Activated T-helper 1 cell treated with anti-CD3 and anti-CD28 coated beads, Interleukin-12 subunit alpha, Interleukin-12 subunit beta, Interleukin-2, Interleukin-4 antibody, amounts not matched to agents 30 ng/mL and 10 ng/mL and 1 ng/mL, durations not matched to agents 14 hours and 24 hours and 36 hours (primary cell): ENCODE results near the gene TAF9. TPM values are rescaled to one million over a fixed set of nuclear protein-coding genes. Genes with fewer than 3 reads are reported as not detected.
"Not testable (repeated sequence)": the region's sequence is repeated elsewhere in the genome, so short reads cannot be mapped to it uniquely, and the experiment has no call there.

ENCODE experiments used
- DNase-seq: peaks from one replicate; pipeline ENCODE4 v3.0.0; 2021; ENCODE audit warnings: low spot score
- H3K27ac Mint-ChIP-seq: one replicate; pipeline ENCODE4 v1.8.0; 2021; ENCODE audit warnings: mild to moderate bottlenecking, mixed read lengths
- H3K27me3 Mint-ChIP-seq: one replicate; pipeline ENCODE4 v1.8.0; 2022; ENCODE audit warnings: mild to moderate bottlenecking, moderate library complexity, mixed read lengths; ENCODE audit not compliant: insufficient read depth
- H3K36me3 Mint-ChIP-seq: one replicate; pipeline ENCODE4 v1.8.0; 2021; ENCODE audit warnings: low read depth, mixed read lengths
- H3K4me1 Mint-ChIP-seq: one replicate; pipeline ENCODE4 v1.8.0; 2021; ENCODE audit warnings: low read depth, mixed read lengths
- H3K4me3 Mint-ChIP-seq: one replicate; pipeline ENCODE4 v1.8.0; 2021; ENCODE audit warnings: mild to moderate bottlenecking, moderate library complexity, mixed read lengths
- H3K9me3 Mint-ChIP-seq: one replicate; pipeline ENCODE4 v1.8.0; 2021; ENCODE audit warnings: mixed read lengths
- intact Hi-C: fragments of 100-400 bp; cut with micrococcal nuclease; formaldehyde crosslinking; loops from one replicate; pipeline ENCODE4 v1.15.1; 2024
- total RNA-seq: library from RNA; stranded (reverse); gene quantifications from 2 replicates; pipeline ENCODE4 v1.2.3, GENCODE V29; 2022

The TAF9 gene
- total RNA-seq, 1 donor from 2014 or later, result 65.0 TPM

DNA sequence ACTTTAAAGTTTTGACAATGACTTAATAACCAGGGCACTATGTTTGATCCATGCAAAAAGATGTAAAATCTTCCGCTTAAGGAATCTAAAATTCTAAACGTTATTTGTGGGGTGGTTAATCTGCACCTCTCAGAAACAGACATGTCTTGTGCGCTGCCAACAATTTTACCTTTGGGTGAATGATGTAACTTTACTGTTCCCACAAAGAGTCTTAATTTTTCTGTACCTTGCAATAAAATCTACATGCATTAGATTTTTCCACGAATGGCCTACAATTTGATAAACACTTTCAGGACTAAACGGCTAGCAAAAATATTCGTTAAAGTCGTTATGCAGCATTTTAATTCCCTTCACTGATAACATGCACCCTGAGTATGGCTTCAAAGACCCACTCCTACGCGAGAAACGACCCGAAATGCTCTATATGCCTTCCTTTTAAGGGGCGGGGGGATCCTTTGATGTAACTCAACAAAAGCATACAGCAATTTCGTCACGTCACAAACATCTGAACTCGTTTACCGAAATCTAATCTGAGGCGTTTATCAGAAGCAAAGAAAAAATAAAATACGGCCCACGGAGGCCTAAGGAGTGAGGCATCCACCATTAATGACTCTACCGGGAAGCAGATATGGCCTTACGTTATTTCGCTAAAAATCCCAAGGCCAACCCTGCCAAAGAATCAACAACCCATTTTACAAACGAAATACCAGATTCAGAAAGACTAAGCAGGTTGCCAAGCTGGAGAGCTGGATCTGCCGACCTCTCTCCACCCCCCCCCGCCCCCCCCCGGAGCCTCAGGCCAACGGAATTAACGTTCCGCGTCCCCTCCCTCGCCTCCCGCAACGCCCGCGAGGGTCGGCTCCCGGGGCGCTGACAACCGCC is 621 bp downstream of the TAF9 start:
- Mint-ChIP-seq H3K27me3 (no peaks in the 10 kb centered on the region), H3K4me3 (peak overlapping the region; percentile 98), H3K27ac (peak overlapping the region; percentile 98), H3K36me3 (peaks cover 22% of the 10 kb centered on the region), H3K4me1 (peaks cover 36% of the 10 kb centered on the region), H3K9me3 (no peaks in the 10 kb centered on the region)
- DNase-seq, result no peak
- intact Hi-C loops, result loop anchor here (1.0 to 2.0 kb wide), 7 partner anchors 36 to 326 kb away; partner anchors contain the start of genes CCDC125, CCNB1, CDK7 and CENPH

DNA sequence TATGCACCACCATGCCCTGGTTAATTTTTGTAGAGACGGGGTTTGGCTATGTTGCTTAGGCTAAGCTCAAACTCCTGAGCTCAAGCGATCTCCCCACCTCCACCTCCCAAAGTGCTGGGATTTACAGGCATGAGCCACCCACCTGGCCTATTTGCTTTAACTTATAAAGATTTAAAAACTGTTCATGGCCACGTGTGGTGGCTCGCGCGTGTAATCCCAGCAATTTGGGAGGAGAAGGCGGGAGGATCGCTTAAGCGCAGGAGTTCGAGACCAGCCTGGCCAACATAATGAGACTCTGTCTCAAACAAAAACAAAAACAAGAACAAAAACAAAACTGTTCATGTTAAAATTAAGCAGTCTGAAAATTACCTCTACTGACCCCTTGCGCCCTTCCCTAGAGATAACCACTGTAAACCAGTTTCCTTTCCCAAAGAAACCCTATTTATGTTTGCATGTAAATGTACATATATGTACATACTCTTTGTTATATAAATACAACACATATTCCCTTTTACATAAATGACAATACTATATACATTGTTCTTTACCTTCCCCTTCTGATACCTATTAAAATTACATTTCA is 1.5 kb downstream of the TAF9 start:
- no peaks in the 10 kb centered on the region for H3K27me3 Mint-ChIP-seq
- intact Hi-C loops, result loop anchor here (2.0 kb wide), 1 partner anchor 325 kb away; no protein-coding TSS in a partner anchor
- H3K4me3 Mint-ChIP-seq, result peak overlapping the region; percentile 98
- H3K4me1 Mint-ChIP-seq, result peaks cover 34% of the 10 kb centered on the region
- H3K9me3 Mint-ChIP-seq, result no peaks in the 10 kb centered on the region
- DNase-seq, result no peak
- peak overlapping the region; percentile 98 for H3K27ac Mint-ChIP-seq
- H3K36me3 Mint-ChIP-seq, result peaks cover 26% of the 10 kb centered on the region

DNA sequence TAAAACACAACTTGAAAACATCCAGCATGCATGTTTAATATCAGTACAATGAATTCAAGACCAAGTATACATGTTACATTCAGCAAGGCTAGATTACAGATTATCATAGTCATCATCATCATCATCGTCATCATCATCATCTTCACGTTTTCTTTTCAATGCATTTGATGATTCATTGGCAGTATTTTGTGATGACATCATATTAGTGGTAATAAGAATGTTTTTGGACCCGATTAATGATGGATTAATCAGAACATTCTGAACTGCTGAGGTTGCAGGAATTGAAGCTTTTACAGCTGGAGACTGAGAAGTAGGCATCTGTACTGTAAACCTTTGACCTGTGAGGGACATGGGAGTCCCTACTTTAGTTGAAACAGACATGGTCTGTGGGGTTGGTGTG is 4.5 kb downstream of the TAF9 start:
- H3K27ac Mint-ChIP-seq, result no peak overlapping the region
- peaks cover 32% of the 10 kb centered on the region for H3K36me3 Mint-ChIP-seq
- H3K4me3 Mint-ChIP-seq, result no peak overlapping the region
- H3K27me3 Mint-ChIP-seq, result no peaks in the 10 kb centered on the region
- H3K9me3 Mint-ChIP-seq, result no peaks in the 10 kb centered on the region
- no peak for DNase-seq
- peaks cover 24% of the 10 kb centered on the region for H3K4me1 Mint-ChIP-seq
- intact Hi-C loops, result no loop called here

DNA sequence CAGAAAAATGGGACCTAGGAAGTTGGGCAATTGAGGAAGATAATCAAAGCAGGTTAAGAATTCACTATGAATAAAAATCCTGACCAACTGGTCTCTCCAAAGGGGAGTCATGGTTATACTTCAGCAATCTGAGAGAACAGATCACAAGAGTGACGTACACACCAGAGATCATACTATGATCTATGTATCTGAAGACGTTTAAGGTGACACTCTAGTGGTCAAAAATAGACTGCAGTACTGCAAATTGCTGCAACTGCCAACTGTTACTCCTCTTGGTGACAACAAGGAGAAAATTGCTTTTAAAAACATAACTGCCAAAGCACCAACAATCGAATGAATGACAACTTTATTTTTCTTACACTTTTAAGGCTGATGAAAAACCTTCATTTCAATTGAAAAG is 4.9 kb downstream of the TAF9 start:
- H3K27ac Mint-ChIP-seq, result no peak overlapping the region
- H3K27me3 Mint-ChIP-seq, result no peaks in the 10 kb centered on the region
- no peak overlapping the region for H3K4me3 Mint-ChIP-seq
- no peaks in the 10 kb centered on the region for H3K9me3 Mint-ChIP-seq
- H3K4me1 Mint-ChIP-seq, result peaks cover 24% of the 10 kb centered on the region
- intact Hi-C loops, result no loop called here
- no peak for DNase-seq
- peaks cover 32% of the 10 kb centered on the region for H3K36me3 Mint-ChIP-seq

DNA sequence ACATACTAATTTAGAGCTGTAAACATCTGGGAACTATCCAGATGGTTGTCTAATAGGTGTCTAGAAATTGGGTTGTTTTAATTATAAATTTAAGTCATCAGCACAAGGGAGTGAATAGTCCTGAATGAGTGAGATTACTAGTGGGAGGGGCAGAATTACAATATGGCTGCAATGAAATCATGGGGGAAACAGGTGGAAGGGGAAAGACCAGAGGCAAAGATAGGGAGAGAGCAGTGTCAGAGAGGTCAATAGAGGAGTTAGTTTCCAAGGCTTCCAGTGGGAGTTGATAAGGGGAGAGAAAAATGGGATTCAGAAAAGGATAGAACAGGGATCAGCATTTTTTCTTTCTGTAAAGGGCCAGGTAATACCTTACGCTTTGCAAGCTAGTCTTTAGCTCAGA is 8.9 kb downstream of the TAF9 start:
- Mint-ChIP-seq H3K4me3 (no peak overlapping the region), H3K27me3 (no peaks in the 10 kb centered on the region), H3K27ac (no peak overlapping the region), H3K9me3 (no peaks in the 10 kb centered on the region), H3K36me3 (peaks cover 37% of the 10 kb centered on the region), H3K4me1 (peaks cover 19% of the 10 kb centered on the region)
- intact Hi-C loops, result no loop called here
- DNase-seq, result no peak

DNA sequence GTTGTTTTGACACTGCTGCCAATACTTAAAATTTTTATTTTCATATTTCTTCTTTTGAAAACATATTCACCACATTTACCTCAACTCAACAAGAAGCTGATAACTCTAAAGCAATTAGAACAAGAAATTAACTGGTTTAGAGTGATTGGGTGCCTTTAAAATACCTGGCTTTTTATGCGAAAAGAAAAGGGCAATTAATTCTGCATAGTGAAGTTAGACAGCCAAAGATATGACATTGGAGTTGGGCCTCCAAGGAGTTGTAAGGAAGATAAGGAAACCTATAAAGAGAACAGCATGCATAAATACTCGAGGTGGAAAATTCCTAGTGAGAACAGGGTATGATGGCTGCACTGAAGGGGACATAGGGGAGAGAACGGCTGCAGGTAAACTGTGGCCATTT is 9.6 kb downstream of the TAF9 start:
- H3K9me3 Mint-ChIP-seq, result no peaks in the 10 kb centered on the region
- no peaks in the 10 kb centered on the region for H3K27me3 Mint-ChIP-seq
- intact Hi-C loops, result no loop called here
- H3K36me3 Mint-ChIP-seq, result peaks cover 30% of the 10 kb centered on the region
- DNase-seq, result no peak
- no peak overlapping the region for H3K4me3 Mint-ChIP-seq
- H3K4me1 Mint-ChIP-seq, result peaks cover 13% of the 10 kb centered on the region
- H3K27ac Mint-ChIP-seq, result no peak overlapping the region

DNA sequence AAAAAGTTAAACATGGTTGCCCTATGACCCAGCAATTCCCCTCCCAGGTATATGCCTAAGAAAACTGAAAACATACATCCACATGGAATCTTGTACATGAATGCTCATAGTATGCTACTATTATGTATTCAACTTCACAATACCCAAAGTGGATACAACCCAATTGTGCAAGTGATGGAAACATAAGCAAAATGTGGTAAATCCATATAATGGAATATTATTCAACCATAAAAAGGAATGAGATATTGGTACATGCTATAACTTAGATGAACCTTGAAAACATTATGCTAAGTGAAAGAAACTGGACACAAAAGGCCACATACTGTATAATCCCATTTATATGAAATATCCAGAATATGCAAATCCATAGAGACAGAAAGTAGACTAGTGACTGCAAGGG is 18.7 kb downstream of the TAF9 start:
- Mint-ChIP-seq H3K36me3 (peaks cover 22% of the 10 kb centered on the region), H3K4me3 (no peak overlapping the region), H3K9me3 (no peaks in the 10 kb centered on the region), H3K4me1 (peaks cover 8% of the 10 kb centered on the region), H3K27me3 (no peaks in the 10 kb centered on the region), H3K27ac (no peak overlapping the region)
- no peak for DNase-seq
- intact Hi-C loops, result no loop called here

DNA sequence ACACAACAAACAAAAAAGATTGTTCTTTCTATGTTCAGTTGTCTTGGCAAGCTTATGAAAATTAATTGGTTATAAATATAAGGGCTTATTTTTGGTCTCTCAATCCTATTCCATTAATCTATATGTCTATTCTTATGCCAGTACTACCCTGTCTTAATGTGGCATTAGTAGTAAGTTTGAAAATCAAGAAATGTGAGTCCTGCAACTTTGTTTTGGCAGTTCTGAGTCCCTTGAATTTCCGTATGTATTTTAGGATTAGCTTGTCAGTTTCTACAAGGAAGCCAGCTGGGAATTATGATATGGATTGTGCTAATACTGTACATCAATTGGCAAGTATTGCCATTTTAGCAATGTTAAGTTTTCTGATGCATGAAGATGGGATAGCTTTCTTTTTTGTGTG is 26.2 kb downstream of the TAF9 start:
- intact Hi-C loops, result no loop called here
- no peaks in the 10 kb centered on the region for H3K36me3 Mint-ChIP-seq
- no peak overlapping the region for H3K4me3 Mint-ChIP-seq
- no peaks in the 10 kb centered on the region for H3K9me3 Mint-ChIP-seq
- no peak overlapping the region for H3K27ac Mint-ChIP-seq
- peaks cover 1% of the 10 kb centered on the region for H3K27me3 Mint-ChIP-seq
- no peak for DNase-seq
- H3K4me1 Mint-ChIP-seq, result no peaks in the 10 kb centered on the region

DNA sequence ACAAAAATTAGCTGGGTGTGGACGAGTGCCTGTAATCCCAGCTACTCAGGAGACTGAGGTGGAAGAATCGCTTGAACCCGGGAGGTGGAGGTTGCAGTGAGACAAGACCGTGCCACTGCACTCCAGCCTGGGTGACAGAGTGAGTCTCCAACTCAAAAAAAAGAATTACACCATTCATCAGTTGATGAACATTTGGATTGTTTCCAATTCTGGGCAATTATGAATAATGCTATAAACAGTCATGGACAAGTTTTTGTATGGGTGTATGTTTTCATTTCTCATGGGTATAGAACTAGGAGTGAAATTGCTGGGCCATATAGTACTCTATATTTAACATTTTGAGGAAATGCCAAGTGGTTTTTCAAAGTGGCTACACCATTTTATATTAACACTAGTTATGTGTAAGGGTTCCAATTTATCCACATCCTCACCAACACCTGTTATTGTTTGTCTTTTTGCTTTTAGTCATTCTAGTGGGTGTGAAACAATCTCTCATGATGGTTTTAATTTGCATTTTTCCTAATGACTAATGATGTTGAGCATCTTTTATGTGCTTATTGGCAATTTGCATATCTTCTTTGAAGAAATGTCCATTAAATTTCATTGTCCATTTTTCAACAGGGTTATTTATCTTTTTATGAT is 27.7 kb downstream of the TAF9 start:
- H3K27me3 Mint-ChIP-seq, result peaks cover 1% of the 10 kb centered on the region
- intact Hi-C loops, result no loop called here
- DNase-seq, result no peak
- H3K4me3 Mint-ChIP-seq, result no peak overlapping the region
- no peaks in the 10 kb centered on the region for H3K9me3 Mint-ChIP-seq
- no peak overlapping the region for H3K27ac Mint-ChIP-seq
- H3K36me3 Mint-ChIP-seq, result no peaks in the 10 kb centered on the region
- no peaks in the 10 kb centered on the region for H3K4me1 Mint-ChIP-seq

DNA sequence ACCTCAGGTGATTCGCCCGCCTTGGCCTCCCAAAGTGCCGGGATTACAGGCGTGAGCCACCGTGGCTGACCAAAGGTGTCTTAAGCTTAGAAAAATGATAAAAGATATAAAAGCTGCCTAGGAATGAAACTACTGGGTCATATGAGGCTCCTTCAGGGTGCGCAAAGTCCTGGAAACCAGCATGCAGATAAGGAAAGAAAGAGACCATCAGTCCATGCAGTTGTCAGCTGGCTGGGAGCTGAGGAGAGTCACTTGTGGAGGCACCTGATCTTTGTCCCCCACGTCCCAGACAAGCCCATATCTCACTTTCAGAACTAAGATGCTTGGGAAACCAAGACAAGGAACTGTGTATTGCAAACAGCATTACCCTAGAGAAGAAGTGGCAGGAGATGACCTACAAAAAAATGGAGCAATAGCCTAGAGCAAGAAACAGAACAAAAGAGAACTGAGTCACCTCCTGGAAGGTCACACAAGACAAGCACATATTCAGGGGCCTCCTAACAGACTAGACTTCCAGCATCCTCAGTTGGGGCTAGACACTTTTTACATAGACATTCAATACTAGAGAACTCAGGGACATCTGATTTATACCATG is 33.9 kb downstream of the TAF9 start:
- Mint-ChIP-seq H3K9me3 (no peaks in the 10 kb centered on the region), H3K4me1 (peaks cover 17% of the 10 kb centered on the region), H3K27ac (no peak overlapping the region), H3K4me3 (no peak overlapping the region), H3K36me3 (peaks cover 4% of the 10 kb centered on the region), H3K27me3 (peaks cover 2% of the 10 kb centered on the region)
- DNase-seq, result no peak
- intact Hi-C loops, result no loop called here

DNA sequence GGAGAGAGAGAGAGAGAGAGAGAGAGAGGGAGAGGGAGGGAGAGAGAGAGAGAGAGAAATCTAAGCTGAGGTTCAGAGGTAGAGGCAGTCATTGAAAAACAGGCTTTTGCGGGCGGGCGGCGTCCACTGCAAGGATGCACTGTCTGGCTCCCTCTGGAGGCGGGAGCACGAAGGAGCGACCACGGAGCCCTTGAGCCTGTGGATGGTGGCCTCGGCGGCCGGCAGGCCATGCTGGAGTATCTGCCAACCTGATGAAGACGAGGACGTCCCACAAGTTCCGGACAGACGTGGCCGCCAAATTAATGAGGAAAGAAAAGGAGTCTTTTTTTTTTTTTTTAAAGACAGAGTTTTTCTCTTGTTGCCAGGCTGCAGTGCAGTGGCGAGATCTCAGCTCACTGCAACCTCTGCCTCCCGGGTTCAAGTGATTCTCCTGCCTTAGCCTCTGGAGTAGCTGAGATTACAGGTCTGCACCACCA is 34.5 kb downstream of the TAF9 start:
- no peaks in the 10 kb centered on the region for H3K9me3 Mint-ChIP-seq
- no peak overlapping the region for H3K4me3 Mint-ChIP-seq
- peaks cover 4% of the 10 kb centered on the region for H3K36me3 Mint-ChIP-seq
- H3K27me3 Mint-ChIP-seq, result peaks cover 2% of the 10 kb centered on the region
- intact Hi-C loops, result loop anchor here (1.0 kb wide), 1 partner anchor 293 kb away; no protein-coding TSS in a partner anchor
- H3K27ac Mint-ChIP-seq, result peak overlapping the region; percentile 55
- DNase-seq, result peak; percentile 69
- H3K4me1 Mint-ChIP-seq, result peaks cover 17% of the 10 kb centered on the region

DNA sequence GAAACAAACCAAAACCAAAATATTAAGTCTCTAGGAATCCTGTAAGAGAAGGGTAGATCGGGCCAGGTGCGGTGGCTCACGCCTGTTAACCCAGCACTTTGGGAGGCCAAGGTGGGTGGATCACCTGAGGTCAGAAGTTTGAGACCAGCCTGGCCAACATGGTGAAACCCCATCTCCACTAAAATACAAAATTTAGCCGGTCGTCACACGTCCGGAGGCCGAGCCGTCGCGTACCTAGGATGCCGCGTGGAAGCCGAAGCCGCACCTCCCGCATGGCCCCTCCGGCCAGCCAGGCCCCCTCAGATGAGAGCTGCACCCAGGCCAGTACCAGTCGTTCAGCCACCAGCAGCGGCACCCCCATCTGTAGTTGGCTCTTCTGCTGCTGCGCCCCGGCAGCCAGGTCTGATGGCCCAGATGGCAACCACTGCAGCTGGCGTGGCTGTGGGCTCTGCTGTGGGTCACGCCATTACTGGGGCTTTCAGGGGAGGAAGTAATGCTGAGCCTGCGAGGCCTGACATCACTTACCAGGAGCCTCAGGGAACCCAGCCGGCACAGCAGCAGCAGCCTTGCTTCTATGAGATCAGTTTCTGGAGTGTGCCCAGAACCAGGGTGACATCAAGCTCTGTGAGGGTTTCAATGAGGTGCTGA is 35.5 kb downstream of the TAF9 start:
- not testable (repeated sequence) for H3K27me3 Mint-ChIP-seq, DNase-seq
- intact Hi-C loops, result loop anchor here (1.0 kb wide), 1 partner anchor 291 kb away; no protein-coding TSS in a partner anchor

More for the DNA sequence above, 35.5 kb downstream of the TAF9 start:
- H3K4me1 Mint-ChIP-seq, result peaks cover 17% of the 10 kb centered on the region
- H3K4me3 Mint-ChIP-seq, H3K36me3 Mint-ChIP-seq, H3K27ac Mint-ChIP-seq, H3K9me3 Mint-ChIP-seq: not testable (repeated sequence)
